GM21619 (cell line): ENCODE measurements around the gene SRRM3.
"Not testable (repeated sequence)": the region's sequence is repeated elsewhere in the genome, so short reads cannot be mapped to it uniquely, and the experiment has no call there.

ENCODE experiments used
- ATAC-seq: cut with Tn5 transposase; IDR thresholded peaks from one replicate; pipeline ENCODE4 v1.9.1; 2021; ENCODE audit not compliant: unreplicated experiment

The SRRM3 gene

DNA sequence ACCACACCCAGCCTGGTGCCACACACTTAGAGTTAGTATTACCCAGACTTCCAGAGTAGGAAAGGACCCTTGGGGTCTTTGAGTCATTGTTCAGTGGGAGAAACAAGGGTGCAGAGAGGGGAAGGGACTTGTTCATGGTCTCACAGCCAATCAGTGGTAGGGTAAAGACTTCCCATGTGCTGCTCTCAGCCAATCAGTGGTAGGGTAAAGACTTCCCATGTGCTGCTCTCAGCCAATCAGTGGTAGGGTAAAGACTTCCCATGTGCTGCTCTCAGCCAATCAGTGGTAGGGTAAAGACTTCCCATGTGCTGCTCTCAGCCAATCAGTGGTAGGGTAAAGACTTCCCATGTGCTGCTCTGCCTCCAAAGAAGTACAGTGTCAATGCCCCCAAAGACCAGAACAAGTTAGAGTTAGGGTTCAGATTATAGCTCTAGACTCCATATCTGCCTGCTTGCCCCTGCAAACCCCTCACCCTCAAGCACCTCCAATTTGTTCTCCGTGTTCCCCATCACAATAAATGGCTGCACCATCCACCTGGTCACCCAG is 25.3 kb downstream of the SRRM3 start:
- ATAC-seq = not testable (repeated sequence)

- no peak for ATAC-seq
These were observed 28.5 kb downstream of the SRRM3 start for GRCh38 chr7:76230214-76230613.

DNA sequence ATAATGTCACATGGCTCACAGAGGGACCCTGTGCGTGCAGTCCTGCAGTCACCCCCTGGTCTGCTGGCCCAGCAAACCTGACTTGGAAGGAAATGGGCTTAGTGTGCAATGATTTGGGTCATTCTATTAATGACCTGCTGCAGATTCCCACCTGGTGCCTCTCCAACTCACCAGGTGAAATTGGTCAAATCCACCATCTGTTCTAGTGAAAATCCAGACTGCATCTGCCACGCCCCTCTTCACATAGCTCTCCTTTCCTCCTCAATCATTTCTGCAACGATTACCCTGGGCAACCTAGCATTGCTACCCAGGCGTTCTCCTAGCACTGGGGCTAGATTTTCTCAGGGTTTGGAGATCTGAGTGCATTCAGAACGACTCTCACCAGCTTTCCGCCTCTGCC is 29.4 kb downstream of the SRRM3 start:
- no peak for ATAC-seq

- no peak for ATAC-seq
These were observed 29.9 kb downstream of the SRRM3 start for GRCh38 chr7:76231583-76231982.

- no peak for ATAC-seq
These were observed 31.0 kb downstream of the SRRM3 start for GRCh38 chr7:76232698-76233097.

DNA sequence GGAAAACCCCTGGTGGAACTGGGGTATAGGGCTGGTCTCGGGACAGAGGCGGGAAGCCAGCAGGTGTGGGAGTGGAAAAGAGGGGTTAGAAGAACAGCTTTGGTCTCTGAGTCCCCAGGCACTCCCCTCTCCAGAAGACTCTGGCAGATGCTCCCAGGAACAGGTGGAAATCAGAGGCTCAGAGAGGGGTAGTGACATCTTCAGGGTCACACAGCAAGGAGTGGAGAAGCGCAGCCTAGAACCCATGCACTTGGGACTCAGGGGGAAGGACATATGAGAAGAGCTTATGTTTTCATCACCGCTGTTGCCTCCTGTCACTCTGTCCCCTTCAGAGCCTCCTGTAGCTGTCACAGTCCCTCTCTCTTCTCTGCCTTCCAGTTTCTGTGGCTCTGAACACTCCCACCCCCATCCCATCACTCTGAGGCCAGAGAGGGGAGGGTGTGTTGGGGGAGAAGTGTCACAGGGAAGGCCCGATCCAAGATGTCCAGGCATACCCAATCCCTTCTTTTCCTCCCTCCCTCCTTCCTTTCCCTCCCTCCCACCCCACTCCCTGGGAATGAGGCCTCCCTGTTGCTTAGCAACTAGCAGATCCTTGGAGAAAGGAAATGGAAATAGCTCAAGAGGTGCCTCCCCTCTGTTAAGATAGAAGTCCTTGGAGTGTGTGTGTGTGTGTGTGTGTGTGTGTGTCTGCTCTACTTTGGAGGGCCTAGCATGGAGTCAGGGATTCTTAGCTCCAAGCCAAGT is 32.0 kb downstream of the SRRM3 start:
- ATAC-seq = no peak

GRCh38 chr7:76234282-76234584 is 32.5 kb downstream of the SRRM3 start:
- ATAC-seq = no peak

- ATAC-seq = no peak
These were observed 33.3 kb downstream of the SRRM3 start for GRCh38 chr7:76234931-76235441.

DNA sequence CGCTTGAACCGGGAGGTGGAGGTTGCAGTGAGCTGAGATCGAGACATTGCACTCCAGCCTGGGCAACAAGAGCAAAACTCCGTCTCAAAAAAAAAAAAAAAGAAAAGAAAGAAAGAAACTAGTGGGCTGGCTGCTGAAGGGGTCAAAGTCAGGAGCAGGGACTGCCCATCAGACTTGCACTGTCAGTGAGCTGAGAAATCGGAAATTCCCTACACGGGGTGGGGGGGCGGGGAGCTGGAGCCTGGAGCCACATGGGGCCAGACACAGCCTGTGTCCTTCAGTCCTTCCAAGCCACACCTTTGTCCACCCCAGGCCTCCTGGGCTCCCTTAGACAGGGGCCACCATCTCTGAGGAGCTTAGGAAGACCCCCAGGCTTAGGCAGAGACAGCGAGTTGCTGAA is 34.5 kb downstream of the SRRM3 start:
- ATAC-seq = no peak

GRCh38 chr7:76238326-76238725 is 36.6 kb downstream of the SRRM3 start:
- ATAC-seq = no peak

GRCh38 chr7:76241141-76241540 is 39.4 kb downstream of the SRRM3 start:
- no peak for ATAC-seq

DNA sequence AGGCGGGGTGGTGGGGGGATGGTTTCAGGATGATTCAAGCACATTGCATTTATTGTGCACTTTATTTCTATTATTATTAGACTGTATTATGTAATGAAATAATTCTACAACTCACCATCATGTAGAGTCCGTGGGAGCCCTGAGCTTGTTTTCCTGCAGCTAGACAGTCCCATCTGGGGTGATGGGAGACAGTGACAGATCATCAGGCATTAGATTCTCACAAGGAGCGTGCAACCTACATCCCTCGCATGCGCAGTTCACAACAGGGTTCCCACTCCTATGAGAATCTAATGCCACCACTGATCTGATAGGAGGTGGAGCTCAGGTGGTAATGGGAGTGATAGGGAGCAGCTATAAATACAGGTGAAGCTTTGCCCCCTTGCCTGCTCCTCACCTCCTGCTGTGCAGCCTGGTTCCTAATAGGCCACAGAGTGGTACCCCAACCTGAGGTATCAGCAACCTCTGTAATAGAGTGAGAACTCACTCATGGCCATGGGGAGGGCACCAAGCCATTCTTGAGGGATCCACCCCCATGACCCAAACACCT is 40.9 kb downstream of the SRRM3 start:
- not testable (repeated sequence) for ATAC-seq

- ATAC-seq = no peak
These were observed 43.2 kb downstream of the SRRM3 start for GRCh38 chr7:76244781-76245391.

- ATAC-seq = no peak
These were observed 45.2 kb downstream of the SRRM3 start for GRCh38 chr7:76246804-76247389.

GRCh38 chr7:76247938-76248337 is 46.2 kb downstream of the SRRM3 start:
- no peak for ATAC-seq

GRCh38 chr7:76252021-76252420 is 50.3 kb downstream of the SRRM3 start:
- no peak for ATAC-seq

DNA sequence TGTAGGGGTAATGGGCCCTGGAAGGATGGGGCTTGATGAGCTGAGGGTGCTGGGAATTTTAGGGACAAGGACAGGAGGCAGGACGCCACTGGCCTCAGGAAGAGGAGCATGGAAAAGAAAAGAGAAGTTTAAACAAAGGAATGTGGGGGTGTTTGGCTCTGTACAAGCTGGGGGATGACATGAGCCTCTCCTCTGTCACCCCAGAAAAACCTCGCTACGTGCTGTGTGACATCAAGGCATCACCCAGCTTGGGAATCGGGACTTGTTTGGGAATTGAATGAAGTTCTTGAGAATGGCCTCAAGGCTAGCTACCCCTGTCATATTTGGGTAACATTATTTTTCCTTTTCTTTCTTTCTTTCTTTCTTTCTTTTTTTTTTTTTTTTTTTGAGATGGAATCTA is 53.1 kb downstream of the SRRM3 start:
- no peak for ATAC-seq

- ATAC-seq = no peak
These were observed 56.3 kb downstream of the SRRM3 start for GRCh38 chr7:76257973-76258372.

DNA sequence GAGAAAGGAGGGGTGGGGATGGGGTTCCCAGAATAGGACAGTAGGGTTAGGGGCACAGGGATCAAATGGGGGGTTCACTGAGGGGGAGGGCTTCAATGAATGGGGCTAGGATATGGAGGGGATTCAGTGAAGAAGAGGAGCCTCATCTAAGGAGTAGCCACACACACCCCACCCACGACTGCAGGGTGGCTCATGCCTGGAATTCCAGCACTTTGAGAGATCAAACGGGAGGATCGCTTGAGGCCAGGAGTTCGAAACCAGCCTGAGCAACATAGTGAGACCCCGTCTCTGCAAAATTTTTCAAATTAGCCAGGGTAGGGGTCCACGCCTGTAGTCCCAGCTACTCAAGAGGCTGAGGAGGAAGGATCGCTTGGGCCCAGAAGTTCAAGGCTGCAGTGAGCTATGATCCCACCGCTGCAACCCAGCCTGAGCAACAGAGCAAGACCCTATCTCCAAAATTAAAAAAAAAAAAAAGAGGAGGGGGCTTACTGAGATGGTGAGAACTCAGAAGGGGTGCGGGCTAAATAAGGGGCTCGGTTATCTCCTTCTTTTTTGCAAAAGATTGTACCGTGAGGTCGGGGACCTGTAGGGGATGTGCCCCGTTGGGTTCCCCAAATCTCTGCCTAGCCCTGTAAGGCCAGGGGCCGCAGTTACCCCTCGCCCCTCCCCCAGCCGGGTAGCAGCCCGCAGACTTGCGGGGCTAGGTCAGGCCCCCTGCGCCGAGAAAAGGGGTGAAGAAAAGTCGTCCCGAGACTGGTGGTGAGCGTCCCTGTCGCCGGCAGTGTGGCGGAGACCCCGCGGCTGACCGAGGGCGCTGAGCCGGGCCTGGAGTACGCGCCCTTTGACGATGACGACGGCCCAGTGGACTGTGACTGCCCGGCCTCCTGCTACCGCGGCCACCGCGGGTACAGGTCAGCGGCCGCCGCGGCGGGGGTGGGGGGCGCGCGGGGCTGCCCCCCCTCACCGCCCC is 57.7 kb downstream of the SRRM3 start:
- ATAC-seq = no peak

DNA sequence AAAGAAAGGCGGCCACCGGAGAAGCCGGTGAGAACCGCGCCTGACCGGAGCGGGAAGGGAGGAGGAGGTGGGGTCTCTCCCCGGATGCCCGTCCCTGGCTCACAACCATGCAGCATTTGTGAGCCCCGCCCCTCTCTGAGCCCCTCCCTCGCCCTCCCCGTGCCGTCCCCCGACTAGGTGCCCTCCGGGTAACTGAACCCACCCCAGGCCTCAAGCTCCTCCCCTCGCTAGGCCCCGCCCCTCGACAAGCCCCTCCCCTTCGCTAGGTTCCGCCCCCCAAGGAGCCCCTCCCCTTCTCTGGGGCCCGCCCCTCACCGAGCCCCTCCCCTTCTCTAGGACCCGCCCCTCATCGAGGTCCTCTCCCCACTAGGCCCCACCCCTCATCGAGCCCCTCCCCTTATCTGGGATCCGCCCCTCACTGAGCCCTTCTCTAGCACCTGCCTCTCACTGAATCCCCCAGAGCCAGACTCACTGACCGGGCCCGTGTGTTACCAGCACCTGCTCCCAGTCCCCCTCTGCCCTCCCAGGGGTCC is 58.5 kb downstream of the SRRM3 start:
- no peak for ATAC-seq
